GM18858 (cell line): ENCODE measurements around the gene SUMF2.
"Not testable (repeated sequence)": the region's sequence is repeated elsewhere in the genome, so short reads cannot be mapped to it uniquely, and the experiment has no call there.

Source experiments
- ATAC-seq: cut with Tn5 transposase; IDR thresholded peaks from one replicate; pipeline ENCODE4 v1.9.1; 2021; ENCODE audit not compliant: unreplicated experiment

The SUMF2 gene

DNA sequence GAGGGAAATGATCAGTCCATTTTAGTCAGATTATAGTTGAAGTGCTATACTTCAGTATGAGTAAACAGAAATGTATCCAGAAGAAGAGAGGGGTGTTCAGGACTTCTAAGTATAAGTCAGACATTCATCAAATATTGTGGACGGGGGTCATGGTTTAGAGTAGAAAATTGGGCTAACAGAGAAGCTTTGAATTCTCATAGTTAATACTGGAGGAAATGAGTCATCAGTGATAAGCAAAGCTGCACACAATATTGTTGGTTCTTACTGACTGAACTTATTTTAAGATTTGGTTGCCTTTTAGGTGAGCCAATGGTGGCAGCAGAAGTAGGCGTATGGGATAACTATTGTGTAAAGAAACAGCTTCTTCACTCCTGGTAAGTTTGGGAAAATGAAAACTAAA, 1.7 kb upstream of the SUMF2 start:
- ATAC-seq = no peak

DNA sequence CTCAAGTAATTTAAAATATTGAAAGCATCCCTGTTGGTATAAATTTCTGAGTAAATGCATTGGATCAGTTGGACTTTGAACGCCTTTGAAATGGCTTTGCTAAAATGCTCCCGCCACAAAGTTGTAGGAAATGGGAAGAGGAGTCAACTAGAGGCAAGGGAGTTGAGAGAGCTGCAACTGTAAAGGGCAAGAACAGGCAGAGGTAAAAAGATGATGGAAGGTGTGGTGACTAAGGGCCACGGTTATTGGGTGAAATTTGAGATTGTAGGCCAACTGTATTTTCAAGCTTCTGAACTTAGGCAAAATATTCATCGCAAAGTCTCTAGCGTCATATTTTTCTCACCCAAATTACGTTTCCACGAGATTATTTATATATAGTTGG, 595 bp upstream of the SUMF2 start:
- ATAC-seq = no peak

DNA sequence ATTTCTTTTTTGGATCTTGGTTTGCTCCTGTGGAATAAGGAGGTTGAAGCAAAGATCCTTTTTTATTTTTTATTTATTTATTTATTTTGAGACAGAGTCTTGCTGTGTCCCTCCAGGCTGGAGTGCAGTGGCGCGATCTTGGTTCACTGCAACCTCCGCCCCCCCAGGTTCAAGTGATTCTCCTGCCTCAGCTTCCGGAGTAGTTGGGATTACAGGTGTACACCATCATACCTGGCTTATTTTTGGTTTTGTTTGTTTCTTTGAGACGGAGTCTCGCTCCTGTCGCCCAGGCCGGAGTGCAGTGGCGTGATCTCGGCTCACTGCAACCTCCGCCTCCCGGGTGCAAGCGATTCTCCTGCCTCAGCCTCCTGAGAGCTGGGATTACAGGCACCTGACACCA, 2.3 kb downstream of the SUMF2 start:
- ATAC-seq = not testable (repeated sequence)

DNA sequence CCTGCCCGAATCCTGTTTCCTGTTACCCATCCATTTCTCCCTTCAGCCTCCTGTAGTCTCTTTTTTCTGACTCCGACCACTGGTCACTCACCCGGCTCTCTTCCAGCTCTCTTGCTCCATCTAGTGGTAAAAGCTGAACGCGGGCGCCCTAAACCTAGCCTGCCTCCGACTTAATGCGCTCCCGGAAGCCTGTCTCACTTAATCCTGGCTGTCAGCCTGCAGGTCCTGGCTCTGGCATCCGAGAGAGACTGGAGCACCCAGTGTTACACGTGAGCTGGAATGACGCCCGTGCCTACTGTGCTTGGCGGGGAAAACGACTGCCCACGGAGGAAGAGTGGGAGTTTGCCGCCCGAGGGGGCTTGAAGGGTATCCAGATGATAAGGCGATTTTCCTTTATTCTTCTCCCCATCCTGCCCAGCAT, 10.3 kb downstream of the SUMF2 start:
- ATAC-seq = peak; percentile 89

DNA sequence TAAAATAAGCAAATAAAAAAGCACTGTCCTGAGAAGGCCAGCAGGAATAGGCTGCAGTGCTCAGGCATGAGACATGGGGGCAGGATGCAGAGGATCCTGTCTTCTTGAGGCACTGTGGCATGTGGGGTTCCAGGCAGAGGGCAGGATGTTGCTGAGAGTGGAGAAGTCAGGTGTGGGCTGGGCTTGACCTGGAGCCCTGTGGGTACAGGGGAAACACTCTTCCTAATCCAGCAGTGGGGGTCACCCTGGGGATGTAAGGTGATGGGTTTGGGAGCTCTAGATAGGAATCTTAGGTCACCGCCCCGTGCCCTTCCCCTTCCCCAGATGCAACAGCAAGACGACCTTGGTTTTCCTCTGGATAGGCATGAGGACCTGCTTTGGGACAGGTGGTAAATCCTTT, 13.6 kb downstream of the SUMF2 start:
- no peak for ATAC-seq

DNA sequence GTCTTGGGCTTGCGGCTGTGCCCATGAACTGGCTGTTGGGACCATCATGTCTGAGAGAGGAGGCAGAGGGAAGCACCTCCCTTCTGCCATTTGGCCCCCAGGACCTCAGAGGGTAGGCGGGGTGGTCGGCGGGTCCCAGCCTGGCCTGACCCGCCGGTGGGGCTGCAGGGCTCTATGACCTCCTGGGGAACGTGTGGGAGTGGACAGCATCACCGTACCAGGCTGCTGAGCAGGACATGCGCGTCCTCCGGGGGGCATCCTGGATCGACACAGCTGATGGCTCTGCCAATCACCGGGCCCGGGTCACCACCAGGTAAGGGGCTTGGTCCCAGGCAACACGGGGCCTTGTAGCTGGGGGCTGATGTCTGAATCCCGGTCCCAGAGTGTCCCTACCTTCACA, 14.1 kb downstream of the SUMF2 start:
- ATAC-seq = no peak

DNA sequence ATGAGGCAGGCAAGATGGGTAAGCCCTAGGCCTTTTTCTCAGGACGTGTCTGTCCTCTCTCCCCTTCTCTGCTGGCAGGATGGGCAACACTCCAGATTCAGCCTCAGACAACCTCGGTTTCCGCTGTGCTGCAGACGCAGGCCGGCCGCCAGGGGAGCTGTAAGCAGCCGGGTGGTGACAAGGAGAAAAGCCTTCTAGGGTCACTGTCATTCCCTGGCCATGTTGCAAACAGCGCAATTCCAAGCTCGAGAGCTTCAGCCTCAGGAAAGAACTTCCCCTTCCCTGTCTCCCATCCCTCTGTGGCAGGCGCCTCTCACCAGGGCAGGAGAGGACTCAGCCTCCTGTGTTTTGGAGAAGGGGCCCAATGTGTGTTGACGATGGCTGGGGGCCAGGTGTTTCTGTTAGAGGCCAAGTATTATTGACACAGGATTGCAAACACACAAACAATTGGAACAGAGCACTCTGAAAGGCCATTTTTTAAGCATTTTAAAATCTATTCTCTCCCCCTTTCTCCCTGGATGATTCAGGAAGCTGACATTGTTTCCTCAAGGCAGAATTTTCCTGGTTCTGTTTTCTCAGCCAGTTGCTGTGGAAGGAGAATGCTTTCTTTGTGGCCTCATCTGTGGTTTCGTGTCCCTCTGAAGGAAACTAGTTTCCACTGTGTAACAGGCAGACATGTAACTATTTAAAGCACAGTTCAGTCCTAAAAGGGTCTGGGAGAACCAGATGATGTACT, 15.5 kb downstream of the SUMF2 start:
- ATAC-seq = no peak

DNA sequence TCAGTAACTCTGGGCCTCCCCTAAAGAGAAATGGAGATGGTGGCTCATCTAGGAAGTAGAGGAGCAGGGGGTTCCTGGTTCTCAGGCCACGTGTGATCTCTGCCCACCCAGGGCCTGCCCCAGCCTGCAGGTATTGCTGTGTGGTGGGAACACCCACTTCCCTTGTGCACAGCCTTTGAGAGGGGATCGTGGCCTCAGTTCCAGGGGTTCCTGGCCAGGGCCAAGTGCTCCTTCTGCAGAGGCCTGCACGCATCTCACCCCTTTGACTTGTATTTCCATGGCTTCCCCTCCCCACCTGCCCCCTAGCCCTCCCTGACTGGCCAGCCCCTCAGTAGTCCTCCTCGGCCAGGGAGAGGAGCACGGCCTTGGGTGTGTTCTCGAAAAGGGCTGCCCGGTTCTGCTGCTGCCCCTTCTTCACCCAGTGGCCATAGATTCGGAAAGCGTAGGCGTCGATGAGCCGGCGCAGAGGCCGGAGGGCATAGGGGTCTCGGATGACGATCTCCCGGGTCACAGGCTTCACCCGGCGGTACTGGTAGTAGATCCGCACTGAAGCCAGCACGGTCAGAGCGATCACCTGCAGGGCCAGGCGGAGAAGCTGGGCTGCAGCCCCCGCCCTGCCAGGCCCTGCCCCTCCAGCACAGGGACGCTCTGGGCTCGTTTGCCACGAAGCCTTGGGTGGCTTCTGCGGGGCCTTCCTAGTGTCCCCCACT, 16.8 kb downstream of the SUMF2 start:
- not testable (repeated sequence) for ATAC-seq

DNA sequence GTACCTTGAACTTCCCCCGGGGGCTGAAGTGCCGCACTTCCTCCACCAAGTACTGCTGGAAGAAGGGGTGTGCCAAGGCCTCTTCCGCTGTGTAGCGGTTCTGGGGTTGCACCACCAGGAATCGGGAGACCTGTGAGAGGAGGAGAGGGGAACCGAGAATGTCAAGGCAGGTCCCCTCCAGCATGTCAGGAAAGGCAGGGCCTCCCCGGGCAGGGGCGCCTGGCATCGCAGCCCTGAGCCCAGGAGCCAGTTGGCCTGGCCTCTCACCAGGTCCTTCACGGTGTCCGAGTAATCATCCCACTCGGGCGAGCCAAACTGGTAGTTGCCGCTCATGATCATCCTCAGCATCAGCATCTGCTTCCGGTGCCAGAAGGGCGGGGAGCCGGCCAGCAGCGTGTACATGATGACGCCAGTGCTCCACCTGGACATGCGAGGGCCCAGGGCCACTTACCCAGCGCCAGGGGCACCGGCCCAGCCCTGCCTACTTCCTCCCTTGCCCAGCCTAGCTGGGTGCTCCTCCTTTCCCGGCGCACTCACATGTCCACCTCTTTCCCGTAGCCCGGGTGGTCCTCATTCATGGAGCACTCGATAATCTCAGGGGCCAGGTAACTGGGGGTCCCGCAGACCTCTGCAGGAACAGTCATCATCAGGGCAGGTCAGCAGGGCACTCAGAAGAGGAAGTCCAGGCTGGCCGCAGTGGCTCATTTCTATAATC, 17.7 kb downstream of the SUMF2 start:
- no peak for ATAC-seq

DNA sequence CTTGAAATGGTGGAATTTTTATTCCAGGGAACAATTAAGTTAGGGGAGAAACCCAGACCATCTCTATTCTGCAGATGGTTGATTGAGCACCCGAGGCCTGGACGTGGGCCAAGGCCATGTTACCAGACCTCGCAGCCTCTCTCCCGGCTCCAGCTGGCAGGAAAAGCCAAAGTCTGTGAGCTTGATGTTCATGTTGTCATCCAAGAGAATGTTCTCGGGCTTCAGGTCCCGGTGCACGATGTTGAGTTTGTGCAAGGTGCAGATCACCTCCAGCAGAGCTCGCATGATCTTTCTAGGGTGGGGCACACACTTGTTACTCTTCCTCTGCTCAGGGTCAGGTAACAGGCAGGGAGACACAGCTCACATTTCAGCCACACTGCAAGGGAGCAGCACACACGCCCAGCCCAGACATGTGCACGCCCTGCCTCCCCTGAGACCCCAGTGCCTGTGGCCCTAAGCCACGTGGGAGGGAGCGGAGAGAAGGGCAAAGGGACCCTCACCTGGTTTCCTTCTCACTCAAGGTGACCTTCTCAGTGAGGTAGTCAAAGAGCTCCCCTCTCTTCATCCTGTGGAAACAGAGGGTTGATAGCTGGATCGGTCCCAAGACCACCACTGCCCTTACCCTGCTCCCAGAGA, 19.2 kb downstream of the SUMF2 start:
- no peak for ATAC-seq

DNA sequence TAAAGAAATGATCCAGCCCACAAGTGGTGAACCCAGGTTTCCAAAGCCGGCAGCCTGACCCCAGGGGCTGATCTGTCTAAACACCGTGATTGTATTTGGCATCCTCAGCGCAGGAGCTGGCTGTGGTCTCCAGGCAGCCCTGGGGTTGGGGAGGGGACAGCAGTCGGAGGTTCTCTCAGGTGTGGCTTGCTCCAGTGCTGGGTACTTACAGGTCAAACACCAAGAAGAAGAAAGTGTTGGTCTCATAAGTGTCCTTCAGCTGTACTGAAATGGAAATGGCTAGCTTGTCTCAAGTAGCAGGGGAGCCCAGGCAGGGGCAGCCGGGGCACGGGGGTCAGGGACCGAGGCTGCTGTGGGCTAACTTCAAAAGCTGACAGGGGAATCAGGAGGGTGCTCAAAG, 22.7 kb downstream of the SUMF2 start:
- ATAC-seq = no peak

DNA sequence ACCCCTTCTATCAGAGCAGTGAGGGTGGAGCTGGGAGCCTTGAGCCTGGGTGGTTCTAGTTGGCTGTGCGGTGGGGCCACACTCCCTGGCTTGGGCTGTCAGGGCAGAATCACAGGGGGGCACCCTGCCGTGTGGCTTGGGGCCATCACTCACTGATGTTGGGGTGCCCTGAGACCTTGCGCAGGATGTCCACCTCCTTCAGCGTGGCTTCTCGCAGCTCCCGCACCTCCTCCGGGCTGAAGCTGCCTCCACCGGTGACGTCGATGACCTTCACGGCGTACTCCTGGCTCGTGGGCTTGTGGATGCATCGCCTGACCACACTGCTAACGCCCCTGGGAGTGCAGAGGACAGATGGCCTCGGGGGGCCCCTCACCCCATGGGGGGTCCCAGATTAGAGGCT, 23.4 kb downstream of the SUMF2 start:
- ATAC-seq = no peak

DNA sequence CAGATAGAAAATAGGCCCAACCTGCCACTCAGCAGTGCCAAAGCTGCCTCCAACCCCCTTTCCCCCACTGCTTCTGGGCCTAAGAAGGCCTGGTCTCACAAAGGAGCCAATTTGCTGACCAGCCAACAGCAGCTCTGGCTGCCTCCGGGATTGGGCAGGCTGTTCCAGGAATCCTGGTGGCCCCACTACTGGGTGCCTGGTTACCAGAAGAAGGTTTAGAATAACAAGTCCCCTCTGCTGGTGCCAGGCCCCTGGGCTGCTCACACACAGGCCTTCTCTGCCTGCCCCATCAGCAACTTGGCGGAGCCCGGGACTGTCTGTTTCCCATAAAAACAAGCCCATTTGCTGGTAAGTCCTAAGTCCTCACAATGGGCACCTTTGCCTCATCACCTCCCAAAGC, 27.5 kb downstream of the SUMF2 start:
- ATAC-seq = no peak

DNA sequence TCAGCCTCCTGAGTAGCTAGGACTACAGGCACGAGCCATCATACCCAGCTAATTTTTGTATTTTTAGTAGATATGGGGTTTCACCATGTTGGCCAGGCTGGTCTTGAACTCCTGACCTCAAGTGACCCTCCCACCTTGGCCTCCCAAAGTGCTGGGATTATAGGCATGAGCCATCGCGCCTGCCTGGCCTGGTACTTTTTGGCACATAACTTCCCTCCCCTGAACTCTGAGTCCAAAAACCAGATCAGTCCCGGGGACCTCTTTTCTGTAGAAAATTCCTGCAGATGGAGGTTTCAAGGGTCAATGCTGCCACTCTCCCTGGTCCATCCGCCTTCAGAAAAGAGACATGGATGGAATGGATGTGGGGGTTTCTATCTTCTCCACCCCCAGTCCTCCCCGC, 28.3 kb downstream of the SUMF2 start:
- not testable (repeated sequence) for ATAC-seq

DNA sequence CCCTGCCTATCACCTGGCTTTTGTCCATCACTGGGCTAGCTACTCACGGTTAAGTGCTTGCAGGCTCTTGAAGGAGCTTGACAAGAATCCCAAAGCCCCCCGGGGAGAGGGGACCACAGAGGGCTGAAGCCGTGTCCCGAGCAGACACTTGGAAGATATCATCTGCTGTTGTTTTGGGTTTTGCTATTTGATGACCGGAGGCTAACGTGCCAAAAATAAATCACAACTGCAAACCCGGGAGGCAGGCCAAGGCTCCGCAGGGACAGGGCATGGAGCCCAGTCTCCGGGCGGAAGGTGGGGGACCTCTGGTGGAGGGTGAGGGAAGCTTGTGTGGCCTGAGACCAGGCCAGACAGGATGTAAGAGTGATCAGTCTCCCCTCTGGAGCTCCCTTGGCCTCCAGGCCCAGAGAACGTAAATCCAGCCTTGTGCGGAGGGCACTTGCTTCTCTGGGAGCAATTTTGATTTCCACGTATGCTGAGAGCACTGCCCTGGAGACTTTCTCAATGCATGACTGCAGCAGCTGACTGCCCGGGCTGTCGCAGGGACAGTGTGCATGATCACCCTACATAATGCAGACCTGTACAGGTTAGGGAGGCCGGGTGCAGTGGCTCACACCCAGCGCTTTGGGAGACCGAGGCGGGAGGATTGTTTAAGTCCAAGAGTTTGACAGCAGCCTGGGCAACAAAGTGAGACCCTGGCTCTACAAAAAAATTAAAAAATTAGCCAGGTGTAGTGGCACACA, 28.9 kb downstream of the SUMF2 start, which contains the start of gene PHKG1:
Gene PHKG1, minus strand, starts transcription at position 164 of the 743 bp plus-strand sequence. CDS start 4,011 bp downstream, outside the sequence.
- no peak for ATAC-seq

DNA sequence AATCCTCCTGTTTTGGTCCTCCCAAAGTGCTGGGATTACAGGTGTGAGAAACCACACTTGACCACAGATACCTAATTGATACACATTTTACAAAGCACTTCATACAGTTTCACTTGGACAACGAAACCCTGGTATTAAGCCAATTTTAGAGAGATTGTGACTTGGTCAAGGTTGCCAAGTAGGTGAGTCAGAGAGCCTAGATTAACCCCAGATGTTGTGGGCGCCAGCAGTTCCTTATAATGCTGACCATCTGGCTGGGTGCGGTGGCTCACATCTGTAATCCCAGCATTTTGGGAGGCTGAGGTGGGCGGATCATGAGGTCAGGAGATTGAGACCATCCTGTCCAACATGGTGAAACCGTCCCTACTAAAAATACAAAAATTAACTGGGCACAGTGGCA, 33.6 kb downstream of the SUMF2 start:
- ATAC-seq = no peak

DNA sequence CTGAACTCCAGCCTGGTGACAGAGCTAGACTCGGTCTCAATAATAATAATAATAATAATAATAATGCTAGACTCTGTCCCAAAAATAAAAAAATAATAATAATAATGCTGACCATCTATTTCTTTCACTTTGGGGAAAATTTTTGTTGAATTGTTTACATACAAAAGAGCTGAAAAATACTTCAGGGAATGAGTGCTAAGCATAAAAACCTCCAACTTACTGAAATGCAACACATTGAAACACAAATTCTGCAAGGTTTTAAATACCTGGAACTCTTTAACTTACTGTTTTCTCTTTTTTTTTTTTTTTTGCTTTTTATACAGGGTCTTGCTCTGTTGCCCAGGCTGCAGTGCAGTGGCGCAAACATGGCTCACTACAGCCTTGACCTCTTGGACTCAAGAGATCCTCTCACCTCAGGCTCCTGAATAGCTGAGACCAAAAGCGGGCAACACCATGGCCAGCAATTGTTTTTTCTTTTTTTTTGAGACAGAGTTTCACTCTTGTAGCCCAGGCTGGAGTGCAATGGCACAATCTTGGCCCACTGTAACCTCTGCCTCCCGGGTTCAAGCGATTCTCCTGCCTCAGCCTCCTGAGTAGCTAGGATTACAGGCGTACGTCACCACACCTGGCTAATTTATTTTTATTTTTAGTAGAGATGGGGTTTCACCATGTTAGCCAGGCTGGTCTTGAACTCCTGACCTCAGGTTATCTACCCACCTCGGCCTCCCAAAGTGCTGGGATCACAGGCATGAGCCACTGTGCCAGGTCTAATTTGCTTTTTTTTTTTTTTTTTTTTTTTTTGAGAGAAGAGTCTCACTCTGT, 34.3 kb downstream of the SUMF2 start:
- ATAC-seq = not testable (repeated sequence)

DNA sequence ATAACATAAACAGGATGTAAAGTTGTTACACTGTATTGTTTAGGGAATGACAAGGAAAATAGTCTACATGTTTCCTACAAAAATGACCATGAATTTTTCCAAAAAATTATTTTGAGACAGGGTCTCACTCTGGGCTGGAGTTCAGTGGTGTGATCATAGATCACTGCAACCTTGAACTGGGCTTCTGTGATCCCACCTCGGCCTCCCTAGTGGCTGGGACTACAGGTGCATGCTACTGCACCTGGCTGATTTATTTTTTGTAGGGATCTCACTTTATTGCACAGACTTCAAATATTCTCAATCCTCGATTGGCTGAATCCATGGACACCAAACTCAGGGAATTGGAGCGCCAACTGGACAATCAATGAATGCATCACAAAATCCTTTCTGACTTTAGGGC, 35.6 kb downstream of the SUMF2 start:
- ATAC-seq = no peak

DNA sequence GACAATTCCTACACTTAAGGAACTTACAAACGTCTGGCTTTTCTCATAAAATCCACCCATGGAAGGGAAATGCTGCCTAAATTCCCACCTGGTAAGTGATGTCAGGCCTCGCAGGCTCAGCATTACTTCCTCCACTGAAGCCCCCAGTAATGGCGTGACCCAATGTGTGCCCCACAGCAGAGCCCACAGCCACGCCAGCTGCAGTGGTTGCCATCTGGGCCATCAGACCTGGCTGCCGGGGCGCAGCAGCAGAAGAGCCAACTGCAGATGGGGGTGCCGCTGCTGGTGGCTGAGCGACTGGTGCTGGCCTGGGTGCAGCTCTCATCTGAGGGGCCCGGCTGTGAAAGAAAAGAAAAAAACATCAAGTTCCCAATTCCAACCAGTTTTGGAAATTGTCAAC, 40.1 kb downstream of the SUMF2 start:
- ATAC-seq = not testable (repeated sequence)

DNA sequence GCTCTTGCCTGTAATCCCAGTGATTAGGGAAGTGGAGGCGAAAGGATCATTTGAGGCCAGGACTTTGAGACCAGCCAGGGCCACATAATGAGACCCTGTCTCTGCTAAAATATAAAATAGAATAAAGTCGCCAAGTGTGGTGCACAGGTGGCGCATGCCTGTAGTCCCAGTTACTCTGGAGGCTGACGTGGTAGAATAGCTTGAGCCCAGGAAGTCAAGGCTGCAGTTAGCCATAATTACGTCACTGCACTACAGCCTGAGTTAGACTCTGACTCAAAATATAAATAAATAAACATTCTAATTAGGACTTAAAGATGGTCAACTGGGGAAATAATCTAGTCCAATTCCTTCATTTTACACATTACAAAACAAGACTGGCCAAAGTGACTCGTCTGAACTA, 41.4 kb downstream of the SUMF2 start:
- peak; percentile 21 for ATAC-seq
